Endothelial cell (in vitro differentiated cells): ENCODE results near the gene CA10. TPM values are rescaled to one million over a fixed set of nuclear protein-coding genes. Genes with fewer than 3 reads are reported as not detected.

Experiments used
- DNase-seq: peaks from one replicate; pipeline ENCODE4 v3.0.0; 2021; ENCODE audit warnings: low spot score
- H3K27ac Mint-ChIP-seq: one replicate; pipeline ENCODE4 v1.8.0; 2021; ENCODE audit warnings: mixed read lengths, inconsistent platforms; ENCODE audit not compliant: unreplicated experiment
- H3K27me3 Mint-ChIP-seq: one replicate; pipeline ENCODE4 v1.8.0; 2021; ENCODE audit warnings: mild to moderate bottlenecking, moderate library complexity, mixed read lengths, inconsistent platforms; ENCODE audit not compliant: unreplicated experiment
- H3K36me3 Mint-ChIP-seq: one replicate; pipeline ENCODE4 v1.8.0; 2021; ENCODE audit warnings: mild to moderate bottlenecking, low read depth, mixed read lengths, inconsistent platforms; ENCODE audit not compliant: unreplicated experiment
- H3K4me1 Mint-ChIP-seq: one replicate; pipeline ENCODE4 v1.8.0; 2021; ENCODE audit warnings: mild to moderate bottlenecking, mixed read lengths, inconsistent platforms; ENCODE audit not compliant: unreplicated experiment
- H3K4me3 Mint-ChIP-seq: one replicate; pipeline ENCODE4 v1.8.0; 2021; ENCODE audit warnings: mild to moderate bottlenecking, mixed read lengths, inconsistent platforms; ENCODE audit not compliant: unreplicated experiment
- H3K9me3 Mint-ChIP-seq: one replicate; pipeline ENCODE4 v1.8.0; 2021; ENCODE audit warnings: mixed read lengths, inconsistent platforms; ENCODE audit not compliant: unreplicated experiment
- total RNA-seq: library from RNA; stranded (reverse); fragmentation: NEBNext Ultra II Directional; extraction: Animal tissue kit (Norgen Biotek cat#: 25700); gene quantifications from one replicate; pipeline ENCODE4 v1.2.1, GENCODE V29; 2021; ENCODE audit not compliant: unreplicated experiment
- TF ChIP-seq, protein P1 (sequence below): fragments of 200-600 bp; sonication (generic); IDR thresholded peaks from one replicate; pipeline ENCODE4 v1.5.0; 2021; ENCODE audit warnings: antibody characterized with exemption; ENCODE audit not compliant: unreplicated experiment

CA10 gene
- total RNA-seq, 1 donor from 2014 or later: not detected

DNA sequence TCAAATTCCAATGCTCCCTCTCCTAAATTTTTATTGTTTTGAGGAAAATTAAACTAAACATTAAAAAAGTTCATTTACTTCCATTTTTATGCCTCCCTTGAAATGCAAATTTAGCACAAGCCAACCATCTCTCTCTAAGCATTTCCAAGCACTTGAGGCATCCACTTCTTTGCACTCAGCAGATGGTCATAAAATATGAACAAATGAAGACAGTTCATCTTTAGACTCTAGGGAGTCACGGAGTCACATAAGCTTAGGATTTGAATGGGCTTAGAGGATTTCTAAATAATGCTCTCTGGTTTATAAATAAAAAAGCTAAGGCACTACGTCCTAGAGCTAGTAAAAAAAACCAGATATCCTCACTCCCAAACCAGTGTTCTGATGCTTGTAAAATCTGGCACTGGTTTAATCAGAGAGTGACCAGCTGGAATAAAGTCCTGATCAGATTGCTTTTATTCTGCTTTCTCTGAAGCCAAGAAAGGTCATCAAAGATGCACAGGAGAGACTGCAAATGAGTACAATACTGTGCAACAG is 204.2 kb downstream of the CA10 start:
- TF ChIP-seq, protein P1, sequence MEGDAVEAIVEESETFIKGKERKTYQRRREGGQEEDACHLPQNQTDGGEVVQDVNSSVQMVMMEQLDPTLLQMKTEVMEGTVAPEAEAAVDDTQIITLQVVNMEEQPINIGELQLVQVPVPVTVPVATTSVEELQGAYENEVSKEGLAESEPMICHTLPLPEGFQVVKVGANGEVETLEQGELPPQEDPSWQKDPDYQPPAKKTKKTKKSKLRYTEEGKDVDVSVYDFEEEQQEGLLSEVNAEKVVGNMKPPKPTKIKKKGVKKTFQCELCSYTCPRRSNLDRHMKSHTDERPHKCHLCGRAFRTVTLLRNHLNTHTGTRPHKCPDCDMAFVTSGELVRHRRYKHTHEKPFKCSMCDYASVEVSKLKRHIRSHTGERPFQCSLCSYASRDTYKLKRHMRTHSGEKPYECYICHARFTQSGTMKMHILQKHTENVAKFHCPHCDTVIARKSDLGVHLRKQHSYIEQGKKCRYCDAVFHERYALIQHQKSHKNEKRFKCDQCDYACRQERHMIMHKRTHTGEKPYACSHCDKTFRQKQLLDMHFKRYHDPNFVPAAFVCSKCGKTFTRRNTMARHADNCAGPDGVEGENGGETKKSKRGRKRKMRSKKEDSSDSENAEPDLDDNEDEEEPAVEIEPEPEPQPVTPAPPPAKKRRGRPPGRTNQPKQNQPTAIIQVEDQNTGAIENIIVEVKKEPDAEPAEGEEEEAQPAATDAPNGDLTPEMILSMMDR: no peak
- Mint-ChIP-seq H3K27me3 (peaks cover 2% of the 10 kb centered on the region), H3K4me1 (no peaks in the 10 kb centered on the region), H3K9me3 (peaks cover 8% of the 10 kb centered on the region), H3K4me3 (no peak overlapping the region), H3K36me3 (no peaks in the 10 kb centered on the region), H3K27ac (no peak overlapping the region)
- no peak for DNase-seq

GRCh38 chr17:51951741-51952140 is 206.8 kb downstream of the CA10 start:
- no peak overlapping the region for H3K27ac Mint-ChIP-seq
- no peak for DNase-seq
- peaks cover 8% of the 10 kb centered on the region for H3K9me3 Mint-ChIP-seq
- no peak overlapping the region for H3K4me3 Mint-ChIP-seq
- no peaks in the 10 kb centered on the region for H3K36me3 Mint-ChIP-seq
- peaks cover 4% of the 10 kb centered on the region for H3K4me1 Mint-ChIP-seq
- TF ChIP-seq, protein P1: no peak
- H3K27me3 Mint-ChIP-seq: peaks cover 3% of the 10 kb centered on the region

DNA sequence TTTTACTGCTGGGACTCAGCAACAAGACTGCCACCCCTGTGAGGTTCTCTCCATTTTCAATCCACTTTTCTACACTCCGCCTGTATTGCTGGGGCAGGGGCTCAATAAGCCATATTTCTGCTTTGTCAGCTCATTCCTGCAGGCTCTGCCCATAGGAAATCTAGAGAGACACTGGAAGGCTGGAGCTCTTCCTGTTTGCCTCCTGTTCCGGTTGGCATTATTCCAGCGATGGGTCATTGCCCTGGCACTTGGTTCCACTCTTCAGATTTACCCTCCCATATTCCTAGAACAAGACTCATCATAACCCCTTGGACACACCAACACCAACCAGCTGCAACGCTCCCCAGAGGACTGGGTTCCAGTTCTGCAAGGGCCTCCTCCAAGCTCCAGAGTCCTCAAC is 210.4 kb downstream of the CA10 start:
- Mint-ChIP-seq H3K27ac (no peak overlapping the region), H3K27me3 (peaks cover 3% of the 10 kb centered on the region), H3K36me3 (no peaks in the 10 kb centered on the region), H3K4me3 (no peak overlapping the region), H3K4me1 (peaks cover 4% of the 10 kb centered on the region), H3K9me3 (peaks cover 8% of the 10 kb centered on the region)
- no peak for DNase-seq
- TF ChIP-seq, protein P1: no peak

GRCh38 chr17:51947160-51947735 is 211.3 kb downstream of the CA10 start:
- Mint-ChIP-seq H3K4me1 (peaks cover 4% of the 10 kb centered on the region), H3K27me3 (peaks cover 3% of the 10 kb centered on the region), H3K36me3 (no peaks in the 10 kb centered on the region), H3K9me3 (peaks cover 8% of the 10 kb centered on the region), H3K4me3 (no peak overlapping the region), H3K27ac (no peak overlapping the region)
- TF ChIP-seq, protein P1: no peak
- no peak for DNase-seq

GRCh38 chr17:51946311-51946710 is 212.2 kb downstream of the CA10 start:
- no peak overlapping the region for H3K27ac Mint-ChIP-seq
- H3K36me3 Mint-ChIP-seq: no peaks in the 10 kb centered on the region
- peaks cover 8% of the 10 kb centered on the region for H3K9me3 Mint-ChIP-seq
- TF ChIP-seq, protein P1: no peak
- H3K4me1 Mint-ChIP-seq: peaks cover 4% of the 10 kb centered on the region
- H3K4me3 Mint-ChIP-seq: no peak overlapping the region
- no peak for DNase-seq
- H3K27me3 Mint-ChIP-seq: peaks cover 3% of the 10 kb centered on the region
